Prostate gland (tissue), 2 donors: ENCODE results near the gene FOXL1.

Experiments used
- CTCF ChIP-seq, 4 experiments: fragments of 200-600 bp in 2 of 4; fragments of 450-650 bp in 2 of 4; sonication (generic) in 2 of 4; IDR thresholded peaks; 1 replicate in 3 of 4; 2 replicates in 1 of 4; pipeline ENCODE4 v1.5.1; 2016 to 2019; ENCODE audit warnings: antibody characterized with exemption in 4 of 4, mild to moderate bottlenecking in 2 of 4, moderate library complexity in 2 of 4
- POLR2A ChIP-seq: fragments of 450-650 bp; IDR thresholded peaks from one replicate; pipeline ENCODE4 v1.6.1; 2016; ENCODE audit warnings: antibody characterized with exemption, mild to moderate bottlenecking
- POLR2AphosphoS5 ChIP-seq: sonication (generic); formaldehyde crosslinking; IDR thresholded peaks from one replicate; pipeline ENCODE4 v1.6.1; 2017; ENCODE audit warnings: antibody characterized with exemption

GRCh38 chr16:86550281-86550680, 28.1 kb upstream of the FOXL1 start:
- no peak for TF ChIP-seq CTCF (IDR thresholded peaks at IDR 0.05)
- TF ChIP-seq POLR2AphosphoS5: no peak
- TF ChIP-seq POLR2A: no peak
